ENCODE results near the gene TRPM1.
A peak's percentile ranks its signal among the peaks of the same experiment; 100 is the strongest.

The TRPM1 gene

GRCh38 chr15:31101262-31102038, at the start of gene TRPM1:
Gene TRPM1 (minus strand): TSS chr15:31101725. CDS start chr15:31081355, 20,370 bp downstream.
- no peak for DNase-seq

GRCh38 chr15:31150732-31151231, 49.3 kb upstream of the TRPM1 start:
- no peak for DNase-seq

GRCh38 chr15:31149987-31150386, 48.5 kb upstream of the TRPM1 start:
- DNase-seq = no peak

- DNase-seq = no peak
These were observed 47.6 kb upstream of the TRPM1 start for GRCh38 chr15:31149088-31149505.

- DNase-seq = no peak
These were observed 47.0 kb upstream of the TRPM1 start for GRCh38 chr15:31148297-31149087.

GRCh38 chr15:31147944-31148296, 46.4 kb upstream of the TRPM1 start:
- no peak for DNase-seq

GRCh38 chr15:31147456-31147855, 45.9 kb upstream of the TRPM1 start:
- no peak for DNase-seq

- no peak for DNase-seq
These were observed 43.9 kb upstream of the TRPM1 start for GRCh38 chr15:31145271-31145911.

- DNase-seq = no peak
These were observed 40.3 kb upstream of the TRPM1 start for GRCh38 chr15:31141792-31142191.

GRCh38 chr15:31136607-31137328, 35.2 kb upstream of the TRPM1 start:
- no peak for DNase-seq

GRCh38 chr15:31136016-31136415, 34.5 kb upstream of the TRPM1 start:
- DNase-seq = no peak

GRCh38 chr15:31135523-31135922, 34.0 kb upstream of the TRPM1 start:
- DNase-seq = no peak

GRCh38 chr15:31133890-31134289, 32.4 kb upstream of the TRPM1 start:
- DNase-seq = no peak

GRCh38 chr15:31131853-31132375, 30.4 kb upstream of the TRPM1 start:
- DNase-seq = no peak

- no peak for DNase-seq
These were observed 29.2 kb upstream of the TRPM1 start for GRCh38 chr15:31130576-31131237.

- no peak for DNase-seq
These were observed 28.3 kb upstream of the TRPM1 start for GRCh38 chr15:31129769-31130303.

- DNase-seq = peak; percentile 60
These were observed 27.6 kb upstream of the TRPM1 start for GRCh38 chr15:31128919-31129768.

- DNase-seq = no peak
These were observed 27.0 kb upstream of the TRPM1 start for GRCh38 chr15:31128477-31128876.

- no peak for DNase-seq
These were observed 26.2 kb upstream of the TRPM1 start for GRCh38 chr15:31127596-31128261.

GRCh38 chr15:31125061-31125460, 23.5 kb upstream of the TRPM1 start:
- no peak for DNase-seq
